ENCODE measurements around the gene DUS1L. TPM values are rescaled to one million over a fixed set of nuclear protein-coding genes. Genes with fewer than 3 reads are reported as not detected.

DUS1L gene
- total RNA-seq, 1 experiment from 2014 or later = 122 TPM

DNA sequence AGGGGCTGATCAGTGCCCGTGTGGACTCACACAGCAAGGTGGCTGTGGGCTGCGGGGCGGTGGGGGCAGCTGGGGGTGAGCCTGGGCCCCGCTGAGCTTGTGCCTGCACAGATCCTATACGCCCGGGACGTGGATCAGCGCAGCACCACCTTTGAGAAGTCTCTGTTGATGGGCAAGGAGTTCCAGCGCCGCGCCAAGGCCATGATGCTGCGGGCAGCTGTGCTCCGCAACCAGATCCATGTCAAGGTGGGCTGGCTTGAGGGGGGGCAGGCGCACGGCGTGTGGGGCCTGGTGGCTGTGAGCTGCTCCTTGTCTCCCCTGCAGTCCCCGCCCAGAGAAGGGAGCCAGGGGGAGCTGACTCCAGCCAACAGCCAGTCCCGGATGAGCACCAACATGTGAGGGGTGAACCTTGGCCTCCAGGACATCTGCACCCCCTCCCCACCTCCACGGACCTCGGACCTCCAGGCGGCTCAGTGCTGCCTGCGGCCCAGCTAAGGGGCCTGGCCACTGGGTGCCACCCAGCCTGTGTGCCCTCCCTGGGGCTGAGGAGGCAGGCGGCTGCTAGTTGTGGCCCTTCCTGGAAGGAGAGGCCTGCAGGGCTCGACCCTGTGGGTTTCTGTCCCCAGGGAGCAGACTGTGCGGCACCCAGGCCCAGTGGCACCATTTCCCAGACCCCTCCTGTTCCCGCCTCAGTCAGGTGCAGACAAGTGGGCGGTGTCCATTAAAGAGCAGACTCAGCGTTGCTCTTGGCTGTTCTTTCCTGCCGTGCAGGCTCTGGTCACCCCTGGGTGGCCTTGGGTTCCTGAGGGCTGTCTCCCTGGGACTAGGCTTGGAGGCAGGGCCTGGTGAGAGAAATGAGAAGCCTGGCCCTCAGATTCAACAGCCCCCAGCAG is 8.6 kb downstream of the DUS1L start:
- no peak for DNase-seq (ENCODE audit: low read depth)

DNA sequence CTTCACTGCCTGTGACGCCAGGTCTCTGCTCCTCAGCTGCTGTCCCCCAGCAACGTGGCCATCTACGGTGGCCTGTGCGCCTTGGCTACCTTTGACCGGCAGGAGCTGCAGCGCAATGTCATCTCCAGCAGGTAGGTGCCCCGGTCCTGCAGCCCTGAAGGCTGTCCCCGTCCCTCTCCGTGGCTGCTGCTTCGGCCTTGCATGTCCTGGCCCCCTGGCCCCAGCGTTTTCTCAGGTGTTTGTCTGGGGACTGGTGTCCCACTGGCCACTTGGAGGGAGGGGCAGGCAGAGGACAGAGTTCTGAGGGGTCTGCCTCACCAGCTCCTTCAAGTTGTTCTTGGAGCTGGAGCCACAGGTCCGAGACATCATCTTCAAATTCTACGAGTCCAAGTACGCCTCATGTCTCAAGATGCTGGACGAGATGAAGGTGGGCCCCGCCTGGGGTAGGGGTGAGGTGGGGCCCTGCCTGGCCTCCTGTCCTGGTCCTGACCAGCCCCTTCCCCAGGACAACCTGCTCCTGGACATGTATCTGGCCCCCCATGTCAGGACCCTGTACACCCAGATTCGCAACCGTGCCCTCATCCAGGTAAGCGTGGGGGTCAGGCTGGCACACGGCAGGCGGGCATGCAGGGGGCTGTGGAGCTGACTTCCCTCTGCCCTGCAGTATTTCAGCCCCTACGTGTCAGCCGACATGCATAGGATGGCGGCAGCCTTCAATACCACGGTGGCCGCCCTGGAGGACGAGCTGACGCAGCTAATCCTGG is 9.5 kb downstream of the DUS1L start:
- no peak for DNase-seq (ENCODE audit: low read depth)

- DNase-seq (ENCODE audit: low read depth) = no peak
Observed at GRCh38 chr17:82055023-82055964, 10.3 kb downstream of the DUS1L start.

GRCh38 chr17:82054351-82055022 is 11.1 kb downstream of the DUS1L start:
- no peak for DNase-seq (ENCODE audit: low read depth)

DNA sequence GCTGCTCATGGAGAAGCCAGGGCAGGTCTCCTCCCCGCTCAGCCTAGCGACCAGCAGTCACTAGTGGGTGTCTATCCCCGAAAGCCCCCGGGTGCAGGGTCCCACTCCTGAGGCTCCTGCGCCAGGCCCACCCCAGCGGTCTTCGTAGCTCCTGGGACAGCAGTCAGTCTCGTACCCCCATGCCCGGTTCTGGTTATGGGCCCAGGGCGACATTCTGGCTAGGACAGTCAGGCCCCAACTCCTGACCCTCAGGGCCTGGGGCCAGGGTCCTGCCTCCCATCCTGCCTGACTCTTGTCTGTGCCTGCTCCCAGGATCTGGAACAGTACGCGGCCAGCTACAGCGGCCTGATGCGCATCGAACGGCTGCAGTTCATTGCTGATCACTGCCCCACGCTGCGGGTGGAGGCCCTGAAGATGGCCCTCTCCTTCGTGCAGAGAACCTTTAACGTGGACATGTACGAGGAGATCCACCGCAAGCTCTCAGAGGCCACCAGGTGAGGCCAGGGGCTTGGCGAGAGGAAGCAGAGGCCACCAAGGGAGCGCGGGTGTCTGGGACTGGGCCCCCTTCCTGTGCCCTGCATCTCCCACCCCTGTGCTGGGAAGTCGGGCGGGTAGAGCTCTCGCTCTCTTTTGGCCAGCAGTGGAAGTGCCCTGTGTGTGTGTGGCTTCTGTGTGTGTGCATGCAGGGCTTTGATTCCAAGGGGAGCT is 11.9 kb downstream of the DUS1L start:
- no peak for DNase-seq (ENCODE audit: low read depth)

DNA sequence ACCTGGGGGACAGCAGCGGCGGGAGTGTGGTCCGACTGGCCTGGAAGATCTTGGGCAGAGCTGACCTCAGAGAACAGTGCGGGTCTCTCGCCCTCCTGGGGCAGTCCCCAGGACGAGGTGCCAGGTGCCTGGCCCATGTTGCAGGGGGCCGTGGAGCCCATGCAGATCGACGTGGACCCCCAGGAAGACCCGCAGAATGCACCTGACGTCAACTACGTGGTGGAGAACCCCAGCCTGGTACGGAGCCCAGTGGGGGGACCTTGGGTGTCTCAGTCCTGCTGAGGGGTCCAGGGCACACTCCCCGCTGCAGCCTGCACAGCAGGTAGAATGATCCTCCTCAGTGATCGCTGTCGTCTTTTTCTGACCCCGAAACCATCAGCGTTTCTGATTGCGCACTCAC is 12.5 kb downstream of the DUS1L start:
- no peak for DNase-seq (ENCODE audit: low read depth)

GRCh38 chr17:82052638-82053059 is 13.0 kb downstream of the DUS1L start:
- DNase-seq (ENCODE audit: low read depth) = no peak

DNA sequence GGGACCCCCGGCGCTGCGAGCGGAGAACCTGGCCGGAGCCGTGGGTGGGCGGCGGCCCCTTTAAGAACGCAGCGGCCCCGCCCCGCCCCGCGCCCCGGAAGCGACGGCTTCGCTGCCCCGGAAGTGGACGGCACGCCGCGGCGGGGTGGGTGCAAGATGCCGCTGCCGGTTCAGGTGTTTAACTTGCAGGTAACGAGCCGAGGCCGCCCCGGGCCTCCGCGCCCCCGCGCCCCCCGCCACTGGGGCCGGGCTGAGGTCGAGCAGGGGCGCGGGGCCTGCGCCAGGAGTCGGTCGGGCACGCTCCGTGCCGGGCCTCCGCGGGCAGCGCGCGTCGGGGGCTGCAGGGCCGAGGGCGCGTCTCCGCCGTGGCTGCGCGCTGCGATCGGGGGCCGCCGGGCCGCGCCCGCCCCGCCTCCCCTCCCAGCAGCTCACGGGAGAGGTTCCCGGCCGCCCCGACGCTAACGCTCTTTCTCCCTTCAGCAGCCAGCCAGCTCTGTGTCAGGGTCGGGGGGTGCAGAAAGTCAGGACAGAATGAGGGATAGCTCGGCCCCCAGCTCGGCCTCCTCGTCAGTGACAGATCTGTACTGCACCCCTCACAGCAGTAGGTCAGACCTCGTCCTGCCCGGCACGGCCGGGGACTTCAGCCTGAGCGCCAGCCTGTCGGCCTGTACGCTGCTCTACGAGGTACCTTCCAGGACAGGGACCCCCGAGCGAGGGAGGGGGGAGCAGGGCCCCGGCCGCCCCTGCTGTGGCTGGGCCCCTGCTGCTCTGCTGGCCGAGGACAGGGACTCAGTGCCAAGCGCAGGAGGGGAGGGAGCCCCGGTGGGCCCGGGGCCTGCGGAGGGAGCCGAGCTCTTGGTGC is 13.6 kb downstream of the DUS1L start, which contains the start of the genes GPS1 and RFNG:
Gene GPS1 (plus strand): TSS at position 123 of the 862 bp plus-strand sequence. CDS start 34 bp downstream, at position 157.
Gene RFNG (minus strand): TSS at position 36 of the 862 bp plus-strand sequence. CDS start 45 bp downstream, outside the sequence.
- DNase-seq (ENCODE audit: low read depth) = no peak

DNA sequence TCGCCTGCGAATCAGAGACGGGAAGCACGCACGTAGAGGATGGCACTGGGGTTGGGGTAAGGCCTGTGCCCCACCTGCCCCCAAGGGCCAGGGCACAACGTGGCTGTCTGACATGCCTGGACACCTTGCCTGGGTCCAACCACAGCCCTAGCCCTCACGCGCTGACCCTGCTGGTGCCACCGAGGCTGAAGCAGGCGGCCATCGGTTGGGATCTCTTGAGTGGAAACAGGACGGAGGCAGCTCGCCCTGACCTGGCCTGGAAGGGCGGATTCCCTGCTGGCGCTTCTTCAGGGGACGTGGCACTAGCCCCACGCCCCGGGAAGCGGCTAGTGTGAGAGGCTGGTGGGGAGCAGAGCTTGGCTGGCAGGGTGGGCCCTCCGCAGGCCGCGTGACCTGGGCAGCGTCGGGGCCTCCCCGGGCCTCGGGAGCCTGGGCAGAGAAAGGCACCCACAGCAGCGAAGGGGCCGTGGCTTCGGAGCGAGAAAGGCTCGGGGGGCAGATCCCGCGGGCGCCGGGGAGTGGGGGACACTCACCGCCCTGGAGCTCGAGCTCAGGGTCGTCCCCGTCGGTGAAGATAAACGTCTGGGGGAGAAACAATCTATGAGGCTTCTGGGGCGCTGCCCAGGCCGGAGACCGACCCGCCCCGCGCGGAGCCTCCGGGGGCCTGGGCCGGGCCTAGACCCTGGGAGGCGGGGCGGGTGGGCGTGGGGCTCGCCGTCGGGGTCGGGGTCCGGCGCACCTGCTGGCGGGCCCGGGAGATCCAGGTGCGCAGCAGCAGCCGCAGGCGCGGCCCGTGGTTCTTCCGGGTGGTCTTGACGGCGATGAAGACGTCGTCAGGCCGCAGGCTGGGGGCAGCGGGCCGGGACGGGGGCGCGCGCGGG is 14.6 kb downstream of the DUS1L start:
- no peak for DNase-seq (ENCODE audit: low read depth)

DNA sequence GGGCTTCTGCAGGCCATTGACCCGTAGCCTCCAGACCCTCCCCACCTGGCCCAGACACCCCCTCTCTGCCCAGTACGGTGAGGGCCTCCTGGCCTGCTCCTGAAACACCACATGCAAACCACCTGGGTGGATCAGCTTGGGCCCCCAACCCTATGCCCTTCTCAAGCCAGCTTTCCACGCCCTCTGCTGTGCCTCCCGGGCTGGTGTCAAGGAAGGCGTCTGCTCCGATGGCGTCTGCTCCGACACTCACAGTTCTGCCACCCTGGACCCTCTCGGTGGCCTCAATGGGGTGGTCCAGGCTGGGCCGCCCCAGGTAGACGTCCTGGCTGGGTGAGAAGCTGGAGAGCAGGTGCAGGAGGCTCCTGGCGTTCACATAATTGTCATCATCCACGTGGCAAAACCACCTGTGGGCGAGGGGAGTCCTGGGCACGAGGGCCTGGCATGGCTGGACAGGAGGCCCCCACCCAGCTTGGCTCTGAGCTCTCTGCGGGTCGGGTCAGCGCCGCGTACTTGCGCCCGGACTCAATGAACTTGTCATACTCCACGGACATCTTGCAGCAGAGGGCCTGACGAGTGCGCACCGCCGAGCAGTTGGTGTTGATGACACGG is 15.3 kb downstream of the DUS1L start:
- DNase-seq (ENCODE audit: low read depth) = no peak

DNA sequence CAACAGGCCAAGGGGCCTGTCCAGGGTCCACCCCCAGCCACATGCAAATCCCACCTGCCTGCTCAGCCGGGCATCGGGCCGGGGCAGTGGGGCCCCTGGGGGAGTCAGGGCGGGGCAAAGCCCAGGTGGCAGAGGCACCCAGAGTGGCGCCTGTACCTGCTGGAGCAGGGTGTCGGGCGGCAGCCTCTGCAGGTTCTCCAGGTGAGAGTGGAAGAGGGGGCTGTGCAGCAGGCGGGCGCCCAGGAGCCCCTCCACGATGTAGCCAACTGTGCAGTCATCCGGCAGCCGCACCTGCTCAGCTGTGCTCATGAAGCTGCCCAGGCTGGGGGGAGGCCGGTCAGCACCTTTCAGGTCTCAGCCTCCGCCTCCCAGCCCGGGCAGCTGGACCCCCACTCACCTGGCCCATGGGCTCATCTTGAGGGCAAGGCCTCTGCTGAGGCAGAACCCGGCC is 16.1 kb downstream of the DUS1L start:
- DNase-seq (ENCODE audit: low read depth) = no peak

- no peak for DNase-seq (ENCODE audit: low read depth)
Observed at GRCh38 chr17:82049106-82049505, 16.5 kb downstream of the DUS1L start.

GRCh38 chr17:82048571-82048971 is 17.0 kb downstream of the DUS1L start:
- DNase-seq (ENCODE audit: low read depth) = no peak

- DNase-seq (ENCODE audit: low read depth) = no peak
Observed at GRCh38 chr17:82047914-82048570, 17.6 kb downstream of the DUS1L start.

- no peak for DNase-seq (ENCODE audit: low read depth)
Observed at GRCh38 chr17:82047379-82047778, 18.2 kb downstream of the DUS1L start.

DNA sequence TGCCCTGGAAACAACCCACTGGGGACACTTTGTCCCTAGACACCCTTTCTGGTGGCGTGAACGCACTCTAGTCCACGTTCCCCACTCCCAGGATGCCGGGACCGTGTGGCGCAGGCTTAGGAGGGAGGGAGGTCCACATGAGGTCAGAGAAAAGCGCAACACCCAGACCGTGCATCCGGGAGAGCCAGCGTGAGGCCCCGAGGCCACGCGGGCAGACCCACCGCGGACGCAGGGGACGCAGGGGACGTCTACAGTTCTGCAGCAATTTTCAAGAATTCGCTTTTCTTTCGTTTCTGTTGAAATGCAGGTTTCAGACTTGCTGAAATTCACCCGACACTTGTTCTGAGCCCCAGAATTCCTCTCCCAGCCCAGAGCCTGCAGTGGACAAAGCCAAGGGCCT is 18.7 kb downstream of the DUS1L start:
- DNase-seq (ENCODE audit: low read depth) = no peak

Data from HT1080 (cell line).